ENCODE data around the gene GPR45. TPM values are rescaled to one million over a fixed set of nuclear protein-coding genes. Genes with fewer than 3 reads are reported as not detected.

GPR45 gene
- total and polyA plus RNA-seq, 10 of the 15 experiments (the other 5 are each of a cell fraction or from before 2014, with no cell fraction given), result not detected

GRCh38 chr2:105287692-105288091 lies 46.1 kb downstream of the GPR45 start (continued):
- no peak for TF ChIP-seq ZNF592 (IDR thresholded peaks at IDR 0.05)
- TF ChIP-seq IKZF1 (conservative IDR thresholded peaks at IDR 0.05), result no peak
- TF ChIP-seq ATF7 (IDR thresholded peaks at IDR 0.05; ENCODE audit: low read depth), result no peak
- peak; percentile 70 for TF ChIP-seq USF2 (IDR thresholded peaks at IDR 0.05; ENCODE audit: borderline replicate concordance, low read depth, low read length)
- TF ChIP-seq E4F1 (IDR thresholded peaks at IDR 0.05; ENCODE audit: borderline replicate concordance, partially characterized antibody), result no peak
- TF ChIP-seq STAT3 (IDR thresholded peaks at IDR 0.05; ENCODE audit: low read depth, low read length), result no peak
- peak; percentile 34; the same call in 1 of the 2 replicates for TF ChIP-seq SMC3 (IDR thresholded peaks at IDR 0.05; ENCODE audit: borderline replicate concordance, low read length)
- no peak for TF ChIP-seq ZBTB40 (IDR thresholded peaks at IDR 0.05; ENCODE audit: borderline replicate concordance)
- no peak for TF ChIP-seq ZNF384 (IDR thresholded peaks at IDR 0.05; ENCODE audit: borderline replicate concordance, low read depth, low read length)
- TF ChIP-seq RCOR1 (conservative IDR thresholded peaks at IDR 0.05; ENCODE audit: low read depth, low read length), result no peak
- TF ChIP-seq SMARCA5 (IDR thresholded peaks at IDR 0.05), result no peak
- TF ChIP-seq RELA (IDR thresholded peaks at IDR 0.05; ENCODE audit: borderline replicate concordance, partially characterized antibody), result no peak

Data from GM12878 (cell line).